HG02840 (cell line): ENCODE data around the gene MAP3K20.
A peak's percentile ranks its signal among the peaks of the same experiment; 100 is the strongest.

Experiments used
- ATAC-seq: cut with Tn5 transposase; IDR thresholded peaks from one replicate; pipeline ENCODE4 v1.9.1; 2021; ENCODE audit warnings: mild to moderate bottlenecking, moderate library complexity, moderate number of reproducible peaks; ENCODE audit not compliant: unreplicated experiment, low FRiP score

Gene MAP3K20

GRCh38 chr2:173049831-173050230, 25.8 kb upstream of the MAP3K20 start:
- ATAC-seq: no peak

- ATAC-seq: no peak
Observed at GRCh38 chr2:173050684-173051083, 25.0 kb upstream of the MAP3K20 start.

DNA sequence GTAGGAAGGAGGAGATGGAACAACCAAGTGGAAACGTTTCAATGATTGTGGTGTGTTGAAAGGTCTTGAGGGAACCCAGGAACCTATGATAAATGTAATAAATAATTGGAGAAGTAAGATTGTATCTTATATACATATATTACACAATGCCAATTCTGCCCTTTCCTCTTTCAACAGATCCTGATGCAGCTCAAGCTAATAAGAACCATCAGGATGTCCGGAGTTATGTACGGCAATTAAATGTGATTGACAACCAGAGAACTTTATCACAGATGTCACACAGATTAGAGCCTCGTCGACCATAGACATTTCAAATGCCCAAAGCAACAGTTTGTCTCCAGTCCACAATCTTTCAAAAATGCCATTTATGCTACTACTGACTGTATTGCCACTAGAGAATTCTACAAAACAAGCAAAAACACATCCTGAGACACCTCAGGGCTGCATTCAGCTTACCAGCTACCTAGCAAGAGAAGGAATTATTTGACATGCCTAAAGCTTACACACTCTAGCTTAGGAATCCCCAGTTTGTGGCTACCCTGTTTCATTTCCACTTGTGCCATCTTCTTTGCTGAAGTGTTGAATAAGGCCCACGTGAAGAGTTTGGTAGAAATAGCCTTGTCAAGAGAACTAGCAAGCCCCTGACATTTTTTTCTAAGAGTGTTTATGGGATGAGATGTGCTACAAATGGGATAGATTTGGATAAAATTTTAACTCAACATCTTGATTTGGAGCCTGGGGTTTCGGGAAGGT, 24.0 kb upstream of the MAP3K20 start:
- no peak for ATAC-seq

DNA sequence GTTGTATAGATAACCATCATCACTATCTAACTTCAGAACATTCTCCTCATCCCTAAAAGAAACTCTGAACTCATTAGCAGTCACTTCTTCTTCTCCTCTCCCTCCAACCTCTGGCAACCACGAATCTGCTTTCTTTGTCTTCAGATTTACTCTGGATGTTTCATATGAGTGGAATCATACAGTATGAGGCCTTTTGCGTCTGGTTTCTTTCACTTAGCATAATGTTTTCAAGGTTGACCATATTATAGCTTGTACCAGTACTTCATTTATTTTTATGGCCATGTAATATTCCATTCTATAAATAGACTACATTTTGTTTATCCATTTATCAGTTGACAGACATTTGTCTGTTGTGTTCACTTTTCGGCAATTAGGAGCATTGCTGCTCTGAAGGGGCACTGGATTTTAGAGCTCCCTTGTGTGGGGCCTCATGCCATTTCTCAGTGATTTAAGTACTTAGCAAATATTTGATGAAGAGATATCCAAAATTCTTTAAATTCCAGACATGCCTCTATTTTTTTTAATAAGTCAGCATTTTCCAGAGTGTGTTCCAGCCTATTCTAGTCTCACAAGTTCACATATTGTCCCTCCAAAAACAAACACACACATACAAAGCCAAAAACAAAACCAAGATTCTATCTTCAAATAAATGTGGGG, 22.5 kb upstream of the MAP3K20 start:
- ATAC-seq: no peak

DNA sequence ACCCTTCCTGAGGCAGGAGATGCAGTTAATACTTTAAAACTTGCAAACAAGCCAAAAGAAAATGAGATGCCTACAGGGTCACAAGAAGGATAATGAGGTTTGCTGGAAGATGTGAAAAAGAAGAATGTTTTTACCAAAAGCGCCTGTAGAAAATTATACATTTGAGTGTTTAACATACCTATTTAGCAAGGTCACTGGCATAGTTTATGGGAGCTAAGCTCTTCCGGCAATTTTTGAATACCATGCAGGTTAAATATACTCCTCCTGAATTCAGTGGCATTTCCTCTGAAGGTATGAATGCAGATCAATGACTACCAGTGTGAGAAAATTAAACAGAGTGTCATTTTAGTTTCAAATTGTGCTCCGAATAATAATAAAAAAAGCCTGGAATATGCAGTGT, 21.2 kb upstream of the MAP3K20 start:
- no peak for ATAC-seq

DNA sequence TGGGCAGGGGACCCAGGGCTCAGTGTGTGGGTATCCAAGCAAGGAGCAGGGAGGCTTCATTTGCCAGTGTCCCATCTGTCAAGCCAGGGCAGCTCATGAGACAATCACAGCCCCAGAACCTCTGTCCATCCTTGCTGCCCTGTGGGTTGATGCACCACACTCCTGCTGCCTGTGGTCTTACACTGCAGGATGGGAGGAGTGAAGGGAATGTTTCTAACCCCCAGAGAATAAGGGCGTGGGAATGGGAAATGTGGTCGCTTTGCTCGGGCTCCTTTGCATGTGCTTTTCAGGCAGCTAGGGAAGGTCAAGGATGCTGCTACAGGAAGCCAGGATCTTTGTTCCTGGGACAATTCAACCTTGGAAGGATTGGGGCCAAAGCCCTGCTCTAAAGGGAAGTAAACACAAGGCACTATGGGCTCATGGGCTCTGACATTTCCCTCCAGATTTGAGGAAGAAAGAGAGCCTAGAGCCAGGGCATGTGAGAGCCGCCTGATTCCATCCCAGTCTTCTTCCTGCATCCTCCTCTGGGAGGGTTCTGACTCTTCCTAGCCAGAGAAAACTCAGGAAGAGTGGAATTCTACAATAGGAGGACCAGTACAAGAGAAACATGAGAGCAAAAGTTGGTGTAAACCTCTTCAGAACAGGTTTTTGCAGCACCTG, 18.8 kb upstream of the MAP3K20 start:
- no peak for ATAC-seq

- ATAC-seq: no peak
Observed at GRCh38 chr2:173058097-173058496, 17.5 kb upstream of the MAP3K20 start.

DNA sequence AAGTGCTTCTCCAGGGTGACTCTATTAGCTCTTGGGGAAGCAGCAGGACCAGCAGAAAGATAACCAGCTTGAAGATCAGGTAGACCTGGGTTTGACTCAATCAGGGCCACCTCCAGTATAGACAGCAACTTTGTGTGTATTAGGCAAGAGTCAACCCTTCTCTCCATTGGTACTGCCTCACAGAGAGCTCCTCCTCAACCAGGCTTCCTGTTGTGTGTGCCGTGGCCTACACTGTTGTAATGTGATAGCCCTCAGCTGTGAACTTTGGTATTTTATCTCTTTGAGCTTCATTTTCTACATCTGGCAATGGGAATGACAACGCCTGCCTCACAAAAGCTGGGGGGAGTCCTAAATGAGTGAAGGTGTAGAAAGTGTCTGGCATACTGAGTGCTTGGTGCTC, 17.0 kb upstream of the MAP3K20 start:
- no peak for ATAC-seq

DNA sequence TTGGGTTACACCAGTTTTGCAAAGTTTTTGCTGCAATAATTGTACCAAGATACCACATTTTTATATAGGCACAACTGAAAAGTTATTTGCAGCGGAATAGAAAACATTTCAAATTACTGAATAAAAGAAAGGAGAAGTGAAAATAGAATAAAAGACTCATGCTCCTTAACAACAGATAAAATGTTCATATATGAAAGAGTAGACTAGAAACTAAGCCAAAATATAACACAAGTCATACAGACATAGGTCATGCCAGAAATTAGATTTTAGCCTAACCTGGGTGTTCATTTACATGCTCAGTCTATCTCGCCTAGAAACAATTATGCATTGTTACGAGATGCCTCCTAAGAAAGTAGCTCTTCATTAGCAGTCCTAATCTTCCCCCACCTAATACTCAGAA, 16.4 kb upstream of the MAP3K20 start:
- no peak for ATAC-seq

- no peak for ATAC-seq
Observed at GRCh38 chr2:173059971-173060461, 15.6 kb upstream of the MAP3K20 start.

- ATAC-seq: no peak
Observed at GRCh38 chr2:173062801-173063200, 12.8 kb upstream of the MAP3K20 start.

DNA sequence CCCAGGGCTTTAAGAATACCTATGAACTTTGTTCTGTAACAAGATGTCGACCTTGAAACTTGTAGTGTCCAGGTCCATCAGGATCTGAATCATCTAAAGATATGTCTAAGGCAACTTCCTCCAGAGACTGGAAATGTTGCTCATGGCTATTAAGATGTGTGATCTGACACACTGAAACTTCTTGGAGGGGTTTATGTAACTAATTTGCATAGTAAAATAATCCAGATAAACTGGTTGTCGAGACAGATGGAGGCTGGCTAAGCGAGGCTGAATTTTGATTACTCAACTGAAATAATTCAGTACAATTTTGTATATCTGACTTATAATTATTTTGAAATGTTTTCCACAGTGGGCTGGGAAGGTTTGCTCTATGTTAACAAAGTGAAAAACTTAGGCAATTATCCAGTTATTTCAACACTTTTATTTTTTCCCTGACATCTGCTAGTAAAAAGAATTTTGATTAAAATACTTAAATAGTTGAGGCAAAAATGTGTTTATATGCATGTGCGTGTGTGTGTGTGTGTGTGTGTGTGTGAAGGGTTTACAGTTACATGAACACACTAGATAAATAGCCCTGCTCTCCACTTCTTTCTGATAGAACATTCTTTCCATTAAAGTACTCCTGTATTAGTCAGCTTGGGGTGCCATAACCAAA, 11.4 kb upstream of the MAP3K20 start:
- no peak for ATAC-seq

DNA sequence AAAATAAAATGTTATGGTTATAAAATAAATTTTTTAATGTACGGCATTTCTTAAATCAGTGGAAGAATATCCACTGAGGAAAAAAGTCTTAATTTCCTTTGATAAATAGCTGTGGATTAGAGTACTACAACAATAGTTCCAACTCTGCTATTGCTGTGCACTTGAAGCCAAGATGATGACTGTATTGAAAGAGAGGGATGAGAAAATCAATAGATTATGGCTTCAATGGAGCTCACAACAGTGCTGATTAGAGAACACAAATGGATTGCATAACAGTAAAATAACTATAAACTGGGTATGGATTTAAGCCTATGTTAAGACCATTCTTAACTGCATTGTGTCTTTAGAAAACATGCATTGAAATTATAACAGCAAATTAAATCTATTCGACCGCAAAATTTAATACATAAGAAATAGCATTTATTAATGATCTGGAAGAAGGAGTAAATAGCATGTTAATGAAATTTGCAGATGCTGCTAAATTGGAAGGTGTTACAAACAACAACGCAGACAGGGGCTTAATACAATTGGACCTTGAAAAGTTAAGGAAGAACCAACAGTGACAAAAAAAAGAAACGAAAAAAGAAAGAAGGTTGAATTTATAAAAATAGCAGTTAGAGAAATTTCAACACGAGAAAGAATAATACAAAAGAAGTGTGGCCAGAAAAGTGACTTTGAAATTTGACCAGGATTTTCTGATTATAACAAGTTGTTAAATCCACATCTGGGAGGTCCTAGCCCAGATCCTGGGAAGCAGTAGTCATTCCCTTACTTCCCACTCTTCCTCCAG, 8.6 kb upstream of the MAP3K20 start:
- ATAC-seq: no peak

DNA sequence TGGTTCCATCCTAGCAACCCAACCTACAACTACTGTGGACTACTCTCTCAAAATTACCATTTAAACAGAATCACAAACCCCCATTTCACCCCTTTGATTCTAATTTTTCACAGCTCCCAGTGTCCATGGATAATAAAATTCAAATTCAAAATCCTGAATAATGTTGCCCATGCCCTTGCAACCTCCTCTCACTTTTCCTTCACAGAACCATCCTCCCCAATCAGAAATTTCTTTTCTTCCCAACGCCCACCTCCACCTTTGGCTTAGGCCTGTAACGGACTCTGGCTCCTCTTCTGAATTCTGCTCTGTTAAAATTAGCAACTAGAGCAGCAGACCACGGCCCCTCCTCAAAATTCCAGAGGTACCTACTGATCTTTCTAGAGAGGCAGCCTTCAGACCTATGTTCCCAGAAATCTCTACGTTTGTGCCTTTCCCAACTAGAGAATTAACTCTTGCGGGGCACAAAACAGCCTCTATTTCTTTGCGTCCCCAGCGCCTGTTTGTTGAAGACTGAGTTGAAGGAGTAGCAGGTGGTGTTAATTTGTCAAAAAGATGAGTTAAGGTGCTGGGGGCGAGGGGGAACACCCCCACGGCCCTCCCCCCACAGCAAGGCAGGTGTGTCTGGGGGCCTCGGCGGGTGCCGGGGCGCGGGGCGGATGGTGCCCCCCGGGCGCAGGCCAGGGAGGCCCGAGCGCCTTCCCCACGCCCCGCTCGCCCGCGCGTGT, 428 bp upstream of the MAP3K20 start:
- ATAC-seq: no peak

- ATAC-seq: peak; percentile 23
Observed at GRCh38 chr2:173076581-173077345, 1.1 kb downstream of the MAP3K20 start.

- no peak for ATAC-seq
Observed at GRCh38 chr2:173077506-173078177, 2.0 kb downstream of the MAP3K20 start.

DNA sequence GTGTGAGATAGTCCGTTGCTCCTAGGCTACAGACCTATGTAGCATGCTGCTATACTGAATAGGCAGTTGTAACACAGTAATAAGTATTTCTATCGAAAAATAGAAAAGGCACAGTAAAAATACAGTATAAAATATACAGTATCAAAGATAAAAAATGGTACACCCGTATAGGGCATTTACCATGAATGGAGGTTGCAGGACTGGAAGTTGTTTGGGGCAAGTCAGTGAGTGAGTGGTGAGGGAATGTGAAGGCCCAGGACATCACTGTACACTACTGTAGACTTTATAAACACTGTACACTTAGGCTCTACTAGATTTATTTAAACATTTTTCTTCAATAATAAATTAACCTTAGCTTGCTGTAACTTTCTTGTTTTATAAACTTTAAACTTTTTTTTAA, 3.5 kb downstream of the MAP3K20 start:
- ATAC-seq: no peak
